OCI-LY7 (cell line): Measurements from ENCODE around the gene TDRD5.

Experiments
- EZH2phosphoT487 ChIP-seq: fragments of 200-600 bp; sonication (generic); IDR thresholded peaks from 2 replicates; pipeline ENCODE4 v1.6.1; 2018; ENCODE audit warnings: low read depth, borderline replicate concordance, mild to moderate bottlenecking, mixed run types, antibody characterized with exemption, low read length, moderate library complexity, mixed read lengths
- TF ChIP-seq, protein P1 (sequence below): fragments of 200-600 bp; sonication (generic); conservative IDR thresholded peaks from 2 replicates; pipeline ENCODE4 v1.5.1; 2014; ENCODE audit warnings: mild to moderate bottlenecking, antibody characterized with exemption, low read length, moderate library complexity, mixed read lengths

DNA sequence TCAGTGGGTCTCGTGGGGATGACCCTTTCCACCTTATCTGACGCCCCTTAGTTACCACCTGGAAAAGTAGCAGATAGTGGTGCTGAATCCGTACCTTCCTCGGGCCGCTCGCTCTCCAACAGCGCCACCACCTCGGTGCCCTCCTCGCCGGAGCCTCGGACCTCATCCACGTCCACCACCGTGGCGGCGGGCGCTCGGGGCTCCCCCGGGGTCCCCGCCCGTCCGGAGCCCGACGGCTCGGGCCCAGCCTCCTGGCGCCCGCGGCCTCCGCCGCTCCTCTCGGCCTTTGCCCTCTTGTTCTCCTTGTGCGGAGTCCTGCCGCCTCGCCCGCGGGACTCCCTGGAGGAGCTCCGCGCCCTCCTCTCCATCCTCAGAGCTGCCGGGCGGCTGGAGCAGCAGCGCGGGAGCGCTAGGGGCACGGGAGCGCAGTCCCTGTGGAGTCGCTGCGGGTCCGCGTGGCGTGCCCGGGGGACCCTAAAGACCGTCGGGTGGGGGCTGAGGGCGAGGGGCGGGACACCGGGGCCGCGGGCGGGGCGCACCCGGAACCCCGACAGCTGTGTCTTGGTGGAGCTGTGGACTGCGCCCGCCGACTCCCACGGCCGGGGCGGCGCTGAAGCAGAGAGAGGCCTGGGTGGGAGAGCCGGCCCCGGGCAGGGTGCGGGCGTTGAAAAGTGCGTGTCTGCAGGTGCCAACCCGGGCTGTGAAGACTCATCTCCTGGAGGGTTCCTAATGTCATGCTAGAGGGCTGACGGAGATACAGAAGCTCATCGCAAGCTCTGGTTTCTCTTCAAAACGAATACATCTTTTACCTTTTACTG lies 15.9 kb upstream of the TDRD5 start, which contains the start of gene NPHS2:
- TF ChIP-seq, protein P1, sequence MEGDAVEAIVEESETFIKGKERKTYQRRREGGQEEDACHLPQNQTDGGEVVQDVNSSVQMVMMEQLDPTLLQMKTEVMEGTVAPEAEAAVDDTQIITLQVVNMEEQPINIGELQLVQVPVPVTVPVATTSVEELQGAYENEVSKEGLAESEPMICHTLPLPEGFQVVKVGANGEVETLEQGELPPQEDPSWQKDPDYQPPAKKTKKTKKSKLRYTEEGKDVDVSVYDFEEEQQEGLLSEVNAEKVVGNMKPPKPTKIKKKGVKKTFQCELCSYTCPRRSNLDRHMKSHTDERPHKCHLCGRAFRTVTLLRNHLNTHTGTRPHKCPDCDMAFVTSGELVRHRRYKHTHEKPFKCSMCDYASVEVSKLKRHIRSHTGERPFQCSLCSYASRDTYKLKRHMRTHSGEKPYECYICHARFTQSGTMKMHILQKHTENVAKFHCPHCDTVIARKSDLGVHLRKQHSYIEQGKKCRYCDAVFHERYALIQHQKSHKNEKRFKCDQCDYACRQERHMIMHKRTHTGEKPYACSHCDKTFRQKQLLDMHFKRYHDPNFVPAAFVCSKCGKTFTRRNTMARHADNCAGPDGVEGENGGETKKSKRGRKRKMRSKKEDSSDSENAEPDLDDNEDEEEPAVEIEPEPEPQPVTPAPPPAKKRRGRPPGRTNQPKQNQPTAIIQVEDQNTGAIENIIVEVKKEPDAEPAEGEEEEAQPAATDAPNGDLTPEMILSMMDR: no peak
- no peak for TF ChIP-seq EZH2phosphoT487
